PFSK-1 (cell line): ENCODE results near the gene ATP2B2.

Experiments
- POLR2AphosphoS5 ChIP-seq: IDR thresholded peaks from 2 replicates; pipeline ENCODE4 v1.6.1; 2012; ENCODE audit warnings: low read depth, mild to moderate bottlenecking, control low read depth, low read length, moderate library complexity
- REST ChIP-seq, 2 experiments: IDR thresholded peaks; 2 replicates each; pipeline versions ENCODE4 v1.6.1 to v1.8.0; 2011 to 2012; ENCODE audit warnings: low read depth in 2 of 2, low read length in 2 of 2, control low read depth in 1 of 2, inconsistent platforms in 1 of 2, mild to moderate bottlenecking in 1 of 2, moderate library complexity in 1 of 2; ENCODE audit not compliant: insufficient read depth in 1 of 2
- SIN3A ChIP-seq: IDR thresholded peaks from 2 replicates; pipeline ENCODE4 v1.6.1; 2012; ENCODE audit warnings: mild to moderate bottlenecking, low read length, moderate library complexity, borderline replicate concordance; ENCODE audit not compliant: insufficient read depth
- TAF1 ChIP-seq: IDR thresholded peaks from 2 replicates; pipeline ENCODE4 v1.6.1; 2012; ENCODE audit warnings: low read length, control low read depth, borderline replicate concordance; ENCODE audit not compliant: insufficient read depth

DNA sequence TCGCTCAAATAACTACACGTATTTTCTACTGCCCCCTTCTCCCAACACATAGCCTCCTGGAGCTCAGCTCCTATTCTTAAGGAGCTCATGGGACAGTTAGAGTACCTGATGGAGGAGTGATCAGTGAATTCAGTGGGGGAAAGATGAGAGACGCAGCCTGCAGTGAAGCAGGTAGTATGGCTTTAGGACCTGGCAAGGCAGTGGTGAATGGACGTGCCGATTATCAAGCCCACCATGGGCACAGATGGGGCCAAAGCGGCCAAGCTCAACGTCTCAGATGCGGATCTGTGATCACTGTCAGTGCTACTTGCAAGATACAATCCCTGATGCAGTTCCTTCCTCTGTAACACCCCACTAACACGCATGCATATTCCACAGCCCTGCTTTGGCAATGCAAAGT is 45.8 kb upstream of the ATP2B2 start:
- TF ChIP-seq POLR2AphosphoS5, result no peak
- TF ChIP-seq REST (IDR thresholded peaks at IDR 0.05; ENCODE audit: insufficient read depth in 1 of 2, low read depth in 2 of 2, low read length in 2 of 2), result no peak
- TF ChIP-seq TAF1, result no peak
- TF ChIP-seq SIN3A, result no peak
